Lung (tissue), 12 donors: Measurements from ENCODE around the gene CLASP1. TPM values are rescaled to one million over a fixed set of nuclear protein-coding genes. Genes with fewer than 3 reads are reported as not detected.

Experiments used
- ATAC-seq: fragments of 200-7000 bp; cut with Tn5 transposase; one replicate; pipeline ENCODE4 v1.9.1; 2020; ENCODE audit warnings: moderate number of reproducible peaks; ENCODE audit not compliant: insufficient read depth, low FRiP score
- DNase-seq, 3 donors: peaks; one replicate each; pipeline ENCODE4 v3.0.0-alpha.2; 2013 to 2017
- H3K27ac ChIP-seq, 2 donors: one replicate each; pipeline ENCODE4 v1.5.1; 2013; ENCODE audit warnings: mild to moderate bottlenecking in 2 of 2, moderate library complexity in 2 of 2, control low read depth in 1 of 2, inconsistent platforms in 1 of 2, low read depth in 1 of 2, low read length in 1 of 2
- H3K27me3 ChIP-seq, 3 donors: one replicate each; pipeline ENCODE4 v1.5.1; 2013; ENCODE audit warnings: low read length in 2 of 3; ENCODE audit not compliant: control insufficient read depth in 3 of 3, insufficient read depth in 3 of 3
- H3K36me3 ChIP-seq, 4 donors: one replicate each; pipeline ENCODE4 v1.5.1; 2013; ENCODE audit warnings: low read length in 4 of 4, mild to moderate bottlenecking in 1 of 4, moderate library complexity in 1 of 4; ENCODE audit not compliant: control insufficient read depth in 4 of 4, insufficient read depth in 4 of 4
- H3K4me1 ChIP-seq, 5 donors: one replicate each; pipeline ENCODE4 v1.5.1; 2013; ENCODE audit warnings: low read length in 5 of 5, mild to moderate bottlenecking in 2 of 5, moderate library complexity in 1 of 5; ENCODE audit not compliant: control insufficient read depth in 5 of 5, insufficient read depth in 5 of 5
- H3K4me3 ChIP-seq: one replicate; pipeline ENCODE4 v1.5.1; 2013; ENCODE audit warnings: mild to moderate bottlenecking, control low read depth, moderate library complexity
- H3K9ac ChIP-seq, 2 donors: one replicate each; pipeline ENCODE4 v1.5.1; 2013; ENCODE audit warnings: low read length in 2 of 2, control low read depth in 1 of 2; ENCODE audit not compliant: insufficient read depth in 1 of 2
- H3K9me3 ChIP-seq, 4 donors: one replicate each; pipeline ENCODE4 v1.5.1; 2013; ENCODE audit warnings: low read length in 3 of 4, mild to moderate bottlenecking in 1 of 4, moderate library complexity in 1 of 4; ENCODE audit not compliant: control insufficient read depth in 4 of 4, insufficient read depth in 3 of 4
- CTCF ChIP-seq: IDR thresholded peaks from 2 replicates; pipeline ENCODE4 v1.5.1; 2012; ENCODE audit warnings: mild to moderate bottlenecking; ENCODE audit errors: control extremely low read depth, extremely low read depth
- WGBS, 2 donors: extraction: QIAGEN DNeasy Blood & Tissue Kit; methylation state at CpG; one replicate each; pipeline ENCODE4 v1.1.7; 2013; 5-methylcytosine and 5-hydroxymethylcytosine counted together
- polyA plus RNA-seq, 2 donors: library from polyadenylated mRNA; stranded (reverse); fragments of 200-250 nt; gene quantifications; one replicate each; pipeline ENCODE4 v1.2.1, GENCODE V29; 2013
- total RNA-seq, 2 donors: library from RNA; depleted of rRNA in 1 of 2; stranded (reverse); fragments of >200 nt in 1 of 2; gene quantifications; one replicate each; pipeline ENCODE4 v1.2.1, GENCODE V29; 2014 to 2021
- donor health status: control.
- donor health status: control.
- donor health status: Bipolar disorder and iron deficiency.
- donor health status: healthy.
- donor health status: DM: yes; HTN: yes; CAD: no.

CLASP1 gene
- total and polyA plus RNA-seq, 4 donors = 7.4 to 128 (median 30.6) TPM

DNA sequence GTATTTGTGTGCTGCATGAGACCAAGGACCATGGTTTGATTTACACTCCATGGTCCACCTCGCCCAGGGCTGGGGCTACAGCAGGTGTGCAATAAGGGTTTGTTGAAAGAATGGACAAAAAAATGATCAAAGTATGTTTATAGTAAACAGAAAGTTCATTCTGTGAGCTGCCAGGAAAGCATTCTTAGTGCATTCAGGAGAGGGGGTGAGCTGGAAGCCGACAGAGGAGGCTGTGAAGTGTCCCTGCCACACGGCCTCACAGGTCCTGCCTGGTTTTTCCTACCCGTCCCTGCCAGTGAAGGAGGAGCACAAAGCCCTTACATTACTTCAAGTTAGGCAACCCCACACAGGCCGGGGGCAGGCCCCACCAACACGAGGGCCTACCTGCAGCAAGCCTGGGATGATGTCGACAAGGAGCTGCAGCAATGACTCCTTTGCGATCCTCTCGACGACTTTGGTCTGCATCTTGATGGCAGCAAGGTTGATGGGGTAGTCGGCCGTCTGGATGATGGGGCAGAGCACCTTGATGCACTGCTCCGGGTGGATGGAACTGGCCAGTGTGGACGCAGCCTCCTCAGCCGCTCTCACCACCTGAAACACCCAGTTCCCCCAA, 301.0 kb downstream of the CLASP1 start:
- H3K9ac ChIP-seq = no peak overlapping the region
- DNase-seq (no peak), ATAC-seq (no peak)
- 95 to 96% methylated on average over 15 of the region's 15 CpGs for WGBS, 2 donors
- H3K27ac ChIP-seq = no peak overlapping the region
- no peak for TF ChIP-seq CTCF
- H3K9me3 ChIP-seq = peaks cover 0 to 2% (median 0%) of the 10 kb centered on the region in 4 donors
- no peaks in the 10 kb centered on the region for H3K27me3 ChIP-seq
- no peak overlapping the region for H3K4me3 ChIP-seq
- no peaks in the 10 kb centered on the region for H3K4me1 ChIP-seq
- peaks cover 28 to 63% (median 62%) of the 10 kb centered on the region in 4 donors for H3K36me3 ChIP-seq

DNA sequence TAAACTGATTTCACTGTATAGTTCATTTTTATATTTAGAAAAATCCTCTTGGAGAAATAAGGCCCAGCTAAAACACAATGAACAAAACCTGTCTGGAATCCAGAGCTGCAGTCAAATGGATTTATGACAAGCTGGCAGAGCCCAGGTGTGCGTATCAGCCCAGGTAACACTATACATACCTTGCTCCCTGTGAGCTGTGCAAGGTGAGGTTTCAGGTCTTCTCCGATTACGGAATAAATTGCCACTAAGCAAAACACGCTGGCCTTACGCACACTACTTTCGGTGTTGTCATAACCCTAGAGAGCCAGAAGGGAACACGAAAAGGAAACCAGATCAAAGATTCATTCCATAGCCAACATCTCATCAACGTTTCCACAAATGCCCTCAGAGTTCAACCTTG, 302.4 kb downstream of the CLASP1 start:
- H3K4me1 ChIP-seq = no peaks in the 10 kb centered on the region
- ATAC-seq (no peak), DNase-seq (no peak)
- H3K4me3 ChIP-seq = no peak overlapping the region
- H3K9me3 ChIP-seq = peaks cover 0 to 2% (median 0%) of the 10 kb centered on the region in 4 donors
- H3K36me3 ChIP-seq = peaks cover 29 to 57% (median 54%) of the 10 kb centered on the region in 4 donors
- 92 to 96% methylated on average over 8 of the region's 8 CpGs for WGBS, 2 donors
- H3K27me3 ChIP-seq = no peaks in the 10 kb centered on the region
- H3K27ac ChIP-seq = no peak overlapping the region
- TF ChIP-seq CTCF = no peak
- H3K9ac ChIP-seq = no peak overlapping the region

DNA sequence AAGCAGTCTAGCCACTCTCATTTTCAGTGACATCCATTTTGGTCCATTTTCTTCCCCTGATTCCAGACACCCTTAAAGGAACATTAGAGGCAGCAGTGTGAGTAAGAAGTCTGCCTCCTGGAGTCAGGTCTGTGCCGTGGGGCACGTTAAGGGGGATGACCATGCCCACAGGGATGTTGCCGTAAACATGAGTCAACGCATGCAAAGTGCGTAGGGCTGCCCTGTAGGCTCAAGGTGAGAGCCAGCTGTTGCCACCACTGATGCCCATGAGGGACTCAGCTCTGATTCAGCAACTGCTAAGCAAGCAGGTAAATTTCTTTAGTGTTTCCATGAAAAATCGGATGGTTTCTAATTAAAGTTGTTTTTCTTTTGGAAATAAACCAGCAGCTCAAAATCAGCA, 302.9 kb downstream of the CLASP1 start:
- Histone ChIP-seq H3K9me3 (peaks cover 0 to 2% (median 0%) of the 10 kb centered on the region in 4 donors), H3K27me3 (no peaks in the 10 kb centered on the region), H3K4me3 (no peak overlapping the region), H3K4me1 (no peaks in the 10 kb centered on the region), H3K36me3 (peaks cover 29 to 58% (median 51%) of the 10 kb centered on the region in 4 donors), H3K9ac (no peak overlapping the region), H3K27ac (no peak overlapping the region)
- ATAC-seq = no peak
- DNase-seq = no peak
- no peak for TF ChIP-seq CTCF
- WGBS, 2 donors = 93 to 95% methylated on average over 6 of the region's 6 CpGs

DNA sequence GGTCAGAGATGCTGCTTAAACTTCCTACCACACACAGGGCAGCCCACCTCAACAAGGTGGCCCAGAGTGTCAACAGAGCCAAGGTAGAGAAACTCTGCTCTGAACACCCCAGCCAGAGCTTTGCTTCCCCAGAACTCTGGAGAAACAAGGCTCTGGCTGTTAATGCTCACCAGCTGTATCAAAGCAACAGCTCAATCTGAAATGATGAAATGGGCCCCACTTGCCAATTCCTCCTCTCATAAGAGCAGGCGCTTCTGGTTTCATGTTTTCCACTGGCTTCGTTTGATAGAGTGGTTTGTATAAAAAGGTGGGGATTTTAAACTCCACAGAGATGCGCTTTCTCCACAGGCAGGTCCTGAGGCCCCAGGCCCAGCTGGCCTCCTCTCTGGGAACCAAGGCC, 303.4 kb downstream of the CLASP1 start:
- 91 to 92% methylated on average over 3 of the region's 3 CpGs for WGBS, 2 donors
- Histone ChIP-seq H3K9ac (no peak overlapping the region), H3K36me3 (peaks cover 26 to 55% (median 52%) of the 10 kb centered on the region in 4 donors), H3K4me3 (no peak overlapping the region), H3K27ac (no peak overlapping the region), H3K4me1 (no peaks in the 10 kb centered on the region), H3K27me3 (no peaks in the 10 kb centered on the region), H3K9me3 (no peaks in the 10 kb centered on the region)
- no peak for ATAC-seq
- no peak for TF ChIP-seq CTCF
- DNase-seq = no peak
